ACC112 (cell line): ENCODE results near the gene BECN2.
"Not testable (repeated sequence)": the region's sequence is repeated elsewhere in the genome, so short reads cannot be mapped to it uniquely, and the experiment has no call there.

Experiments
- H2AFZ ChIP-seq: fragments of 200-600 bp; sonication (generic); one replicate; pipeline ENCODE4 v1.6.0; 2017; ENCODE audit warnings: antibody characterized with exemption, low read length; ENCODE audit not compliant: unreplicated experiment
- H3K27ac ChIP-seq: fragments of 200-600 bp; sonication (generic); 2 replicates; pipeline ENCODE4 v1.5.1; 2014; ENCODE audit warnings: low read depth, mild to moderate bottlenecking, antibody characterized with exemption, low read length, moderate library complexity
- H3K27me3 ChIP-seq: fragments of 200-600 bp; sonication (generic); 2 replicates; pipeline ENCODE4 v1.6.1; 2014; ENCODE audit warnings: mild to moderate bottlenecking, antibody characterized with exemption, low read length, moderate library complexity, mixed read lengths; ENCODE audit not compliant: insufficient read depth
- H3K36me3 ChIP-seq: fragments of 200-600 bp; sonication (generic); 2 replicates; pipeline ENCODE4 v1.6.1; 2016; ENCODE audit warnings: mild to moderate bottlenecking, antibody characterized with exemption, low read length, moderate library complexity, mixed read lengths; ENCODE audit not compliant: insufficient read depth
- H3K4me1 ChIP-seq: fragments of 200-600 bp; sonication (generic); one replicate; pipeline ENCODE4 v1.6.1; 2016; ENCODE audit warnings: low read length, mixed read lengths; ENCODE audit not compliant: insufficient read depth, unreplicated experiment, control insufficient read depth
- H3K4me3 ChIP-seq: fragments of 200-600 bp; sonication (generic); 2 replicates; pipeline ENCODE4 v1.5.1; 2014; ENCODE audit warnings: mild to moderate bottlenecking, low read depth, low read length
- H3K79me2 ChIP-seq: fragments of 200-600 bp; sonication (generic); one replicate; pipeline ENCODE4 v1.6.0; 2016; ENCODE audit warnings: low read length; ENCODE audit not compliant: control insufficient read depth, unreplicated experiment, insufficient read depth

Gene BECN2

GRCh38 chr1:241979071-241979470 is 21.5 kb downstream of the BECN2 start:
- no peaks in the 10 kb centered on the region for H3K79me2 ChIP-seq
- H3K4me1 ChIP-seq = no peaks in the 10 kb centered on the region
- no peak overlapping the region for H3K4me3 ChIP-seq
- no peak overlapping the region for H3K27ac ChIP-seq
- H2AFZ ChIP-seq = no peak overlapping the region
- H3K27me3 ChIP-seq = no peaks in the 10 kb centered on the region
- H3K36me3 ChIP-seq = no peaks in the 10 kb centered on the region

- Histone ChIP-seq H3K79me2 (no peaks in the 10 kb centered on the region), H3K36me3 (no peaks in the 10 kb centered on the region), H3K4me1 (no peaks in the 10 kb centered on the region), H3K4me3 (no peak overlapping the region), H3K27me3 (no peaks in the 10 kb centered on the region), H2AFZ (no peak overlapping the region), H3K27ac (no peak overlapping the region)
Observed at GRCh38 chr1:241979926-241980325, 22.4 kb downstream of the BECN2 start.

DNA sequence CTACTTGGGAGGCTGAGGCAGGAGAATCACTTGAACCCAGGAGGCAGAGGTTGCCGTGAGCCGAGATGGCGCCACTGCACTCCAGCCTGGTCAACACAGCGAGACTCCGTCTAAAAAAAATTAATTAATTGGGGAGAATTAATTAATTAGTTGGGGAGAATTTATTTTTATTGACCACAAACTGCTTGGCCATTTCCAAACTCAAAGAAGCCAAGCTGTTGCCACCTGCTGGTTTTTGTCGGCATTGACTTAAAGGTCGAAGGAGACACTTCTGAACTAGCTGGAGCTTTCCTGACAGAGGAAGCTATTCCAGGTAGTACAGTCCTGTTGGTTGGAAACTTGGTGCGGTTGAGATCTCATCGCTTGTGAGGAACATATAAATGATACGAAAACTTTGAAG is 28.2 kb downstream of the BECN2 start:
- H3K27ac ChIP-seq = no peak overlapping the region
- H3K27me3 ChIP-seq = no peaks in the 10 kb centered on the region
- peaks cover 15% of the 10 kb centered on the region for H3K4me1 ChIP-seq
- no peak overlapping the region for H2AFZ ChIP-seq
- no peaks in the 10 kb centered on the region for H3K79me2 ChIP-seq
- no peak overlapping the region for H3K4me3 ChIP-seq
- no peaks in the 10 kb centered on the region for H3K36me3 ChIP-seq

DNA sequence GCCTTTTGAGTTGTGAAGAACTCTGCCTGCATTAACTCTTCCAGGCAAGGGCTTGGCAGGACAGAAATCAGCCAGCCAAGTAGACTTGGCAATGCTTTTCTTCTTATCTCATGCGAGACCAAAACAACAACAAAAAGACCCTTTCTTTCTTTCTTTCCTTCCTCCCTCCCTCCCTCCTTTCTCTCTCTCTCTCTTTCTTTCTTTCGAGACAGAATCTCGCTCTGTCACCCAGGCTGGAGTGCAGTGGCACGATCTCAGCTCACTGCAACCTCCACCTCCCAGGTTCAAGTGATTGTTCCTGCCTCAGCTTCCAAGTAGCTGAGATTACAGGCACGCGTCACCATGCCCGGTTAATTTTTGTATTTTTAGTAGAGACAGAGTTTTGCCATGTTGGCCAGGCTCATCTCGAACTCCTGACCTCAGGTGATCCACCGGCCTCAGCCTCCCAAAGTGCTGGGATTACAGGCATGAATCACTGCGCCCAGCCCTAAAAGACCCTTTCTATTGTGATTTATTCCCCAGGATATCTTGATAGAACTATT is 30.9 kb downstream of the BECN2 start:
- not testable (repeated sequence) for H3K79me2 ChIP-seq, H2AFZ ChIP-seq, H3K27me3 ChIP-seq, H3K27ac ChIP-seq, H3K4me3 ChIP-seq, H3K36me3 ChIP-seq
- H3K4me1 ChIP-seq = peaks cover 18% of the 10 kb centered on the region

DNA sequence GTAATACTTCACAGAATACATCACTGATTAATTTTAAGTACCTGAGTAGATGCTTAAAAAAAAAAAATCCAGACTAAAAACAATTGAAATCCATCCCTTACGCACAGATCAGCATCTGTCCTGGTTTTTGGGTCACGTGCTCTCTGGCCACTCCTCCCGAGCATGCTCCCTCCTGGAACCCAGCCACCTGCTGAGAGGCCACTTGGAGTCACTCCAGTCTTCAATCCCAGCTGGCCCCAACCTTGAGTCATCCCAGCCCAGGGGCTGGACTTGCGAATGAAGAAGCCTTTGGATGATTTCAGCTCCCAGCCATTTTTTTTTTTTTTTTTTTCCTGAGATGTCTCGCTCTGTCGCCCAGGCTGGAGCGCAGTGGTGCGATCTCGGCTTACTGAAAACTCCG is 32.5 kb downstream of the BECN2 start:
- Histone ChIP-seq H2AFZ (no peak overlapping the region), H3K27ac (no peak overlapping the region), H3K4me1 (peaks cover 18% of the 10 kb centered on the region), H3K27me3 (no peaks in the 10 kb centered on the region), H3K4me3 (no peak overlapping the region), H3K79me2 (no peaks in the 10 kb centered on the region), H3K36me3 (no peaks in the 10 kb centered on the region)

- no peak overlapping the region for H3K4me3 ChIP-seq
- H3K27ac ChIP-seq = no peak overlapping the region
- H3K79me2 ChIP-seq = no peaks in the 10 kb centered on the region
- H3K36me3 ChIP-seq = no peaks in the 10 kb centered on the region
- no peaks in the 10 kb centered on the region for H3K27me3 ChIP-seq
- no peak overlapping the region for H2AFZ ChIP-seq
- H3K4me1 ChIP-seq = peaks cover 18% of the 10 kb centered on the region
Observed at GRCh38 chr1:241992734-241993133, 35.2 kb downstream of the BECN2 start.

GRCh38 chr1:241994171-241994570 is 36.6 kb downstream of the BECN2 start:
- Histone ChIP-seq H3K4me1 (peaks cover 22% of the 10 kb centered on the region), H3K79me2 (no peaks in the 10 kb centered on the region), H3K36me3 (no peaks in the 10 kb centered on the region), H3K4me3 (no peak overlapping the region), H2AFZ (no peak overlapping the region), H3K27ac (no peak overlapping the region), H3K27me3 (no peaks in the 10 kb centered on the region)

DNA sequence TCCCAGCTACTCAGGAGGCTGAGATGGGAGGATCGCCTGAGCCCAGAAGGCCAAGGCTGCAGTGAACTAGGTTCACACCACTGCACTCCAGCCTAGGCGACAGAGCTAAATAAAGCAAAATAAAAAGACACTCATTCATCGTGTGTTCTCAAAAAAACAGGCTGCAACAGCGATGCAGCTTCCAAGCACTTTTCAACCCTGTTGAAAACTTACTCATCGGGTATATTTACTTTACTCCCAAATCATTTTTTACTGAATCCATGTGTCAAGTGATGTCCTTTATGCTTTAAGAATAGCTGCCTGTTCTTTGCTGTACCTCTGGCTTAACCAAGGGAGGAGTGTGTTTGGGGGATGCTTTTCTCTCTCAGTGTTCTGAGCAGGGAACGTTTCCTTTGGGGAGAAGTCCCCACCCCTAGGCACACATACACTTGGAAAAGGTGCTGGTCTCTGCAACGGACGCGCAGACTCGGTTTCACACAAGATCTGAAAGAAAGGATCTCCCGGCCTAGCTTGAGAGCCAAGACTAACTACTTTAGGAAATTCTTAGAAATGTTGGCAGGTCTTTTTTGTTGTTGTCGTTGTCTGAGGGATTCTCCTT is 39.9 kb downstream of the BECN2 start:
- no peaks in the 10 kb centered on the region for H3K27me3 ChIP-seq
- no peaks in the 10 kb centered on the region for H3K36me3 ChIP-seq

DNA sequence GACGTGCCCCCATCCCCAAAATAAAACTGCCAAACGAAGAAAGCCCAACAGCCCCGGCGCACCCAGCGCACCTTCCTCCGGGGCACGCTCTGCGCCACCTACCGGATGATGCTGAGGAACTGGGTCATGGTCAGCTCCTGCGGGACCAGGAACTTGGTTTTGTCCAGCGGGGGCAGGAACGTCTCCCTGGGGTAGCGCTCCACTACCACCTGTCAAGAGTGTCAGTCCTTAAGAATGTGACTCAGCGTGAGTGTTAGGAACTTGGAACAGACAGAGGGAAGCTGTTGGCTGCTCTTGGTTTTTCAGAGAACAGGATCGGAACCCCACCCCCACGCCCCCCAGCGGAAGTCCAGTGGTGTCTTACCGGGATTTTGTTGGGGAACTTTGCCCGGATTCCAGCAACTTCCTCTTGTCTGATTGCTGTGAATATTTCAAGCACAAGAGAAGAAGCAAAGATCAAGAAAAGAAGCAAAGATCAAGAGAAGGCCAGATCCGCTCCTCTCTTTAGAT is 40.9 kb downstream of the BECN2 start:
- no peaks in the 10 kb centered on the region for H3K27me3 ChIP-seq
- no peaks in the 10 kb centered on the region for H3K36me3 ChIP-seq
- H2AFZ ChIP-seq = peak overlapping the region; percentile 52
- 0 out of 2 replicates have a peak overlapping the region, but pooled peaks have one; percentile 51 for H3K4me3 ChIP-seq
- H3K27ac ChIP-seq = no peak overlapping the region
- H3K79me2 ChIP-seq = no peaks in the 10 kb centered on the region
- H3K4me1 ChIP-seq = peaks cover 11% of the 10 kb centered on the region

More for the DNA sequence above, 39.9 kb downstream of the BECN2 start:
- Histone ChIP-seq H3K4me1 (peaks cover 11% of the 10 kb centered on the region), H3K4me3 (no peak overlapping the region), H3K79me2 (no peaks in the 10 kb centered on the region), H2AFZ (no peak overlapping the region), H3K27ac (no peak overlapping the region)

DNA sequence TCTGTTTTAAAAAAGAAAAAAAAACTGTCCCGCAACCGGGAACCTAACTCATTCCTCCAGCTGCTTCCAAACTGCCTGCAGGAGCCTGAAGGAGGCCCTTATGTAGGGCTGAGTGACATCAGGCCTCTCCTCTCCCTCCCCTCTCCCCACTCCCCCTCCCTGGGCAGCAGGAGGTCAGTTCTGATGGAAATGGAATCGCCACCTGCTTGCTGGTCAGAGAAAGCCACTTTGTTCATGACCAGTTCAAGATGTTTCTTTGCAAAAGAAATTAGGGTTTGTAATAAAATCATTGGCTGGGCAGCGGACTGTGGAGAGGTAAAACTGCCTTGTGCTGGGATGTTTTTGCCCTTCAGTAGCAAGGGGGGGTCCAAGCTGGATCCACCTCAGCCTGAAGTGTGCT is 41.5 kb downstream of the BECN2 start, which contains the start of gene MAP1LC3C:
Gene MAP1LC3C, minus strand, starts transcription at position 73 of the 400 bp plus-strand sequence. CDS start 90 bp downstream, outside the sequence.
- Histone ChIP-seq H3K27ac (no peak within 1 kb of the TSS), H2AFZ (peak within 1 kb of the TSS; percentile 52), H3K4me3 (0 out of 2 replicates have a peak within 1 kb of the TSS, but pooled peaks have one; percentile 51)

DNA sequence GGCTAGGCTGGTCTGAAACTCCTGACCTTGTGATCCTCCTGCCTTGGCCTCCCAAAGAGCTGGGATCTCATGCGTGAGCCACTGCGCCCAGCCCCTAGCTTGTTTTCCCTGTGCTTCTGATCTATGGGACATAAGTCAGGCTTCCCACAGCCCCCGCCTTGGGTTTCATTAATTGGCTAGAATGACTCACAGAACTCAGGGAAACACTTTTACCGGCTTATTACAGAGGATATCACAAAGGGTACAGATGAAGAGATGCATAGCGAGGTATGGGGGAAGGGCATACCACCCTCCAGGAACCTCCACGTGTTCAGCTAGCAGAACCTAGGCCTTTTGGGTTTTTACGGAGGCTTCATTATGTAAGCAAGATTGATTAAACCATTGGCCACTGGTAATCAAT is 42.9 kb downstream of the BECN2 start:
- Histone ChIP-seq H3K27me3 (no peaks in the 10 kb centered on the region), H3K79me2 (no peaks in the 10 kb centered on the region), H3K27ac (no peak overlapping the region), H2AFZ (no peak overlapping the region), H3K4me1 (peaks cover 17% of the 10 kb centered on the region), H3K36me3 (no peaks in the 10 kb centered on the region), H3K4me3 (no peak overlapping the region)

More for the DNA sequence above, 41.5 kb downstream of the BECN2 start, which contains the start of gene MAP1LC3C:
- no peaks in the 10 kb centered on the region for H3K27me3 ChIP-seq
- H3K36me3 ChIP-seq = no peaks in the 10 kb centered on the region
- peaks cover 11% of the 10 kb centered on the region for H3K4me1 ChIP-seq
- H3K79me2 ChIP-seq = no peaks in the 10 kb centered on the region
